ENCODE measurements around the gene KAT8. TPM values are rescaled to one million over a fixed set of nuclear protein-coding genes. Genes with fewer than 3 reads are reported as not detected.

The KAT8 gene
- total and polyA plus RNA-seq, 2 of the 13 experiments (the other 11 are each of a cell fraction or from before 2014, with no cell fraction given): 79.0 to 84.2 TPM

DNA sequence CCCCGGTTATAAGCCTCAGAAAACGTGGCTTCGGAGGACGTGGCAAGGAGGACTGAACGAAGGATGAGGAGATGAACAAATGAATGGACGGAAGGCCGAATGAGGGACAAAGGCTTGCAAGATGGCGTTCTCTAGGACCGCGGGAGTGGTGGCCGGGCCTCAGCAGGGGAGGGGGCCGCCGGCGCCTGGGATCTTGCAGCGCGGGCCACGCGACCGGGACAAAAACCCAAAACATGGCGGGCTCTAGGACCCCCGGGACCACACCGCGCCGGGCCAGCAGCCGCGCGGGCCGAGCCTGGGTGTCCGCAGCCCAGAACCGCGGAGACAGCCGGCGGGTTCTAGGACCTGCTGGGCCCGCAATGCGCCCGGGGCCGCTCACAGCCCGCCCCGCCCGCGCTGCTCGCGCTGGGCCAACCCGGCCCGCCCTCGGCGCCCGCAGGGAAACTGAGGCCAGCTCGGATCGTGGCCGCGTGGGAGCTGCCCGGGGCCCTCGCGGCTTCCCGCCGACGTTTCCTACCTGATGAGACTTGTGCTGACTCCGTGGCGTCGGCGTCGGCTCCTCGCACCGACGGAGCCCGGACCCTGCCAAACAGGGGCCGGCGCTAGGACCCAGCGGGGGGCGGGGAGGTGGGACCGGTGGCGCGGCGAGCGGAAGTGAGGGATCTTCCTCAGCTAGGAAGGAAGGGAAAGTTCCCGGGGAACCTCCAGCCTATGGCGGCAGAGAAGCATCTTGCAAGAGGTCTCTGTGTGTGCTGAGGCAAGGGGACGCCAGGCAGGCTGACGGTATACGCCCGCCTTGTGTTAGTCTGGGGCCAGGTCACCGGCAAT lies 44.1 kb upstream of the KAT8 start (continued):
- TF ChIP-seq, protein P1, sequence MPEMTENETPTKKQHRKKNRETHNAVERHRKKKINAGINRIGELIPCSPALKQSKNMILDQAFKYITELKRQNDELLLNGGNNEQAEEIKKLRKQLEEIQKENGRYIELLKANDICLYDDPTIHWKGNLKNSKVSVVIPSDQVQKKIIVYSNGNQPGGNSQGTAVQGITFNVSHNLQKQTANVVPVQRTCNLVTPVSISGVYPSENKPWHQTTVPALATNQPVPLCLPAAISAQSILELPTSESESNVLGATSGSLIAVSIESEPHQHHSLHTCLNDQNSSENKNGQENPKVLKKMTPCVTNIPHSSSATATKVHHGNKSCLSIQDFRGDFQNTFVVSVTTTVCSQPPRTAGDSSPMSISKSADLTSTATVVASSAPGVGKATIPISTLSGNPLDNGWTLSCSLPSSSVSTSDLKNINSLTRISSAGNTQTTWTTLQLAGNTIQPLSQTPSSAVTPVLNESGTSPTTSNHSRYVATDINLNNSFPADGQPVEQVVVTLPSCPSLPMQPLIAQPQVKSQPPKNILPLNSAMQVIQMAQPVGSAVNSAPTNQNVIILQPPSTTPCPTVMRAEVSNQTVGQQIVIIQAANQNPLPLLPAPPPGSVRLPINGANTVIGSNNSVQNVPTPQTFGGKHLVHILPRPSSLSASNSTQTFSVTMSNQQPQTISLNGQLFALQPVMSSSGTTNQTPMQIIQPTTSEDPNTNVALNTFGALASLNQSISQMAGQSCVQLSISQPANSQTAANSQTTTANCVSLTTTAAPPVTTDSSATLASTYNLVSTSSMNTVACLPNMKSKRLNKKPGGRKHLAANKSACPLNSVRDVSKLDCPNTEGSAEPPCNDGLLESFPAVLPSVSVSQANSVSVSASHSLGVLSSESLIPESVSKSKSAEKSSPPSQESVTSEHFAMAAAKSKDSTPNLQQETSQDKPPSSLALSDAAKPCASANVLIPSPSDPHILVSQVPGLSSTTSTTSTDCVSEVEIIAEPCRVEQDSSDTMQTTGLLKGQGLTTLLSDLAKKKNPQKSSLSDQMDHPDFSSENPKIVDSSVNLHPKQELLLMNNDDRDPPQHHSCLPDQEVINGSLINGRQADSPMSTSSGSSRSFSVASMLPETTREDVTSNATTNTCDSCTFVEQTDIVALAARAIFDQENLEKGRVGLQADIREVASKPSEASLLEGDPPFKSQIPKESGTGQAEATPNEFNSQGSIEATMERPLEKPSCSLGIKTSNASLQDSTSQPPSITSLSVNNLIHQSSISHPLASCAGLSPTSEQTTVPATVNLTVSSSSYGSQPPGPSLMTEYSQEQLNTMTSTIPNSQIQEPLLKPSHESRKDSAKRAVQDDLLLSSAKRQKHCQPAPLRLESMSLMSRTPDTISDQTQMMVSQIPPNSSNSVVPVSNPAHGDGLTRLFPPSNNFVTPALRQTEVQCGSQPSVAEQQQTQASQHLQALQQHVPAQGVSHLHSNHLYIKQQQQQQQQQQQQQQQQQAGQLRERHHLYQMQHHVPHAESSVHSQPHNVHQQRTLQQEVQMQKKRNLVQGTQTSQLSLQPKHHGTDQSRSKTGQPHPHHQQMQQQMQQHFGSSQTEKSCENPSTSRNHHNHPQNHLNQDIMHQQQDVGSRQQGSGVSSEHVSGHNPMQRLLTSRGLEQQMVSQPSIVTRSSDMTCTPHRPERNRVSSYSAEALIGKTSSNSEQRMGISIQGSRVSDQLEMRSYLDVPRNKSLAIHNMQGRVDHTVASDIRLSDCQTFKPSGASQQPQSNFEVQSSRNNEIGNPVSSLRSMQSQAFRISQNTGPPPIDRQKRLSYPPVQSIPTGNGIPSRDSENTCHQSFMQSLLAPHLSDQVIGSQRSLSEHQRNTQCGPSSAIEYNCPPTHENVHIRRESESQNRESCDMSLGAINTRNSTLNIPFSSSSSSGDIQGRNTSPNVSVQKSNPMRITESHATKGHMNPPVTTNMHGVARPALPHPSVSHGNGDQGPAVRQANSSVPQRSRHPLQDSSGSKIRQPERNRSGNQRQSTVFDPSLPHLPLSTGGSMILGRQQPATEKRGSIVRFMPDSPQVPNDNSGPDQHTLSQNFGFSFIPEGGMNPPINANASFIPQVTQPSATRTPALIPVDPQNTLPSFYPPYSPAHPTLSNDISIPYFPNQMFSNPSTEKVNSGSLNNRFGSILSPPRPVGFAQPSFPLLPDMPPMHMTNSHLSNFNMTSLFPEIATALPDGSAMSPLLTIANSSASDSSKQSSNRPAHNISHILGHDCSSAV (CRISPR knock-in tag; IDR thresholded peaks at IDR 0.05; ENCODE audit: borderline replicate concordance): no peak
- TF ChIP-seq BRD4 (CRISPR knock-in tag; IDR thresholded peaks at IDR 0.05): peak; percentile 71; the same call in 1 of the 2 replicates
- TF ChIP-seq, protein P2, sequence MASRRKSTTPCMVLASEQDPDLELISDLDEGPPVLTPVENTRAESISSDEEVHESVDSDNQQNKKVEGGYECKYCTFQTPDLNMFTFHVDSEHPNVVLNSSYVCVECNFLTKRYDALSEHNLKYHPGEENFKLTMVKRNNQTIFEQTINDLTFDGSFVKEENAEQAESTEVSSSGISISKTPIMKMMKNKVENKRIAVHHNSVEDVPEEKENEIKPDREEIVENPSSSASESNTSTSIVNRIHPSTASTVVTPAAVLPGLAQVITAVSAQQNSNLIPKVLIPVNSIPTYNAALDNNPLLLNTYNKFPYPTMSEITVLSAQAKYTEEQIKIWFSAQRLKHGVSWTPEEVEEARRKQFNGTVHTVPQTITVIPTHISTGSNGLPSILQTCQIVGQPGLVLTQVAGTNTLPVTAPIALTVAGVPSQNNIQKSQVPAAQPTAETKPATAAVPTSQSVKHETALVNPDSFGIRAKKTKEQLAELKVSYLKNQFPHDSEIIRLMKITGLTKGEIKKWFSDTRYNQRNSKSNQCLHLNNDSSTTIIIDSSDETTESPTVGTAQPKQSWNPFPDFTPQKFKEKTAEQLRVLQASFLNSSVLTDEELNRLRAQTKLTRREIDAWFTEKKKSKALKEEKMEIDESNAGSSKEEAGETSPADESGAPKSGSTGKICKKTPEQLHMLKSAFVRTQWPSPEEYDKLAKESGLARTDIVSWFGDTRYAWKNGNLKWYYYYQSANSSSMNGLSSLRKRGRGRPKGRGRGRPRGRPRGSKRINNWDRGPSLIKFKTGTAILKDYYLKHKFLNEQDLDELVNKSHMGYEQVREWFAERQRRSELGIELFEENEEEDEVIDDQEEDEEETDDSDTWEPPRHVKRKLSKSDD (CRISPR knock-in tag; IDR thresholded peaks at IDR 0.05; ENCODE audit: low read depth): no peak
- TF ChIP-seq, protein P3, sequence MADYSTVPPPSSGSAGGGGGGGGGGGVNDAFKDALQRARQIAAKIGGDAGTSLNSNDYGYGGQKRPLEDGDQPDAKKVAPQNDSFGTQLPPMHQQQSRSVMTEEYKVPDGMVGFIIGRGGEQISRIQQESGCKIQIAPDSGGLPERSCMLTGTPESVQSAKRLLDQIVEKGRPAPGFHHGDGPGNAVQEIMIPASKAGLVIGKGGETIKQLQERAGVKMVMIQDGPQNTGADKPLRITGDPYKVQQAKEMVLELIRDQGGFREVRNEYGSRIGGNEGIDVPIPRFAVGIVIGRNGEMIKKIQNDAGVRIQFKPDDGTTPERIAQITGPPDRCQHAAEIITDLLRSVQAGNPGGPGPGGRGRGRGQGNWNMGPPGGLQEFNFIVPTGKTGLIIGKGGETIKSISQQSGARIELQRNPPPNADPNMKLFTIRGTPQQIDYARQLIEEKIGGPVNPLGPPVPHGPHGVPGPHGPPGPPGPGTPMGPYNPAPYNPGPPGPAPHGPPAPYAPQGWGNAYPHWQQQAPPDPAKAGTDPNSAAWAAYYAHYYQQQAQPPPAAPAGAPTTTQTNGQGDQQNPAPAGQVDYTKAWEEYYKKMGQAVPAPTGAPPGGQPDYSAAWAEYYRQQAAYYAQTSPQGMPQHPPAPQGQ (CRISPR knock-in tag; IDR thresholded peaks at IDR 0.05; ENCODE audit: borderline replicate concordance): no peak
- TF ChIP-seq KMT2B (CRISPR knock-in tag; IDR thresholded peaks at IDR 0.05): no peak; the same call in 1 of the 2 replicates
- no peak; the same call in 1 of the 2 replicates for TF ChIP-seq ZNF460 (CRISPR knock-in tag; IDR thresholded peaks at IDR 0.05; ENCODE audit: borderline replicate concordance)
- TF ChIP-seq HOXD1 (CRISPR knock-in tag; IDR thresholded peaks at IDR 0.05): peak; percentile 22; the same call in 1 of the 2 replicates
- TF ChIP-seq HDAC2 (CRISPR knock-in tag; IDR thresholded peaks at IDR 0.05): no peak

Measured in HepG2 (cell line).